HG03280 (cell line): ENCODE data around the gene KIF25.

ENCODE experiments used
- ATAC-seq: cut with Tn5 transposase; IDR thresholded peaks from one replicate; pipeline ENCODE4 v1.9.1; 2021; ENCODE audit warnings: mild to moderate bottlenecking, moderate library complexity; ENCODE audit not compliant: unreplicated experiment

The KIF25 gene

GRCh38 chr6:168015482-168016175 lies 18.2 kb downstream of the KIF25 start:
- ATAC-seq, result no peak

GRCh38 chr6:168016176-168016620 lies 18.7 kb downstream of the KIF25 start:
- no peak for ATAC-seq

GRCh38 chr6:168016721-168017525 lies 19.5 kb downstream of the KIF25 start:
- ATAC-seq, result no peak

- no peak for ATAC-seq
Observed at GRCh38 chr6:168017629-168018028, 20.2 kb downstream of the KIF25 start.

- ATAC-seq, result no peak
Observed at GRCh38 chr6:168018664-168019063, 21.2 kb downstream of the KIF25 start.

- no peak for ATAC-seq
Observed at GRCh38 chr6:168020242-168020641, 22.8 kb downstream of the KIF25 start.

GRCh38 chr6:168021581-168021980 lies 24.1 kb downstream of the KIF25 start:
- ATAC-seq, result no peak

GRCh38 chr6:168022488-168023321 lies 25.2 kb downstream of the KIF25 start:
- ATAC-seq, result no peak

- no peak for ATAC-seq
Observed at GRCh38 chr6:168024951-168025510, 27.6 kb downstream of the KIF25 start.

- ATAC-seq, result no peak
Observed at GRCh38 chr6:168025831-168026710, 28.6 kb downstream of the KIF25 start.

GRCh38 chr6:168026925-168027324 lies 29.5 kb downstream of the KIF25 start:
- ATAC-seq, result no peak

GRCh38 chr6:168027521-168027920 lies 30.1 kb downstream of the KIF25 start:
- no peak for ATAC-seq

- ATAC-seq, result no peak
Observed at GRCh38 chr6:168028181-168028580, 30.7 kb downstream of the KIF25 start.

GRCh38 chr6:168029459-168030217 lies 32.2 kb downstream of the KIF25 start:
- ATAC-seq, result no peak

GRCh38 chr6:168030218-168030746 lies 32.8 kb downstream of the KIF25 start:
- no peak for ATAC-seq

- ATAC-seq, result no peak
Observed at GRCh38 chr6:168030908-168031307, 33.4 kb downstream of the KIF25 start.

GRCh38 chr6:168031411-168031971 lies 34.0 kb downstream of the KIF25 start:
- ATAC-seq, result no peak

- ATAC-seq, result no peak
Observed at GRCh38 chr6:168032005-168032760, 34.7 kb downstream of the KIF25 start.
